GM13976 (cell line): ENCODE data around the gene GTSE1.

Experiments used
- DNase-seq: peaks from one replicate; pipeline ENCODE4 v3.0.0; 2012; ENCODE audit warnings: low spot score
- in situ Hi-C: fragments of 300-500 bp; cut with MboI; formaldehyde crosslinking; loops from one replicate; pipeline ENCODE4 v1.12.0; 2022; ENCODE audit warnings: low sequenced_read_pairs, mixed read lengths, inconsistent platforms; ENCODE audit not compliant: unreplicated experiment
- TF ChIP-seq, protein P1 (sequence below): IDR thresholded peaks from 2 replicates; pipeline ENCODE4 v1.5.1; 2012; ENCODE audit warnings: borderline replicate concordance, mild to moderate bottlenecking; ENCODE audit not compliant: insufficient read depth; ENCODE audit errors: extremely low read depth, missing control alignments, control extremely low read depth

Gene GTSE1

DNA sequence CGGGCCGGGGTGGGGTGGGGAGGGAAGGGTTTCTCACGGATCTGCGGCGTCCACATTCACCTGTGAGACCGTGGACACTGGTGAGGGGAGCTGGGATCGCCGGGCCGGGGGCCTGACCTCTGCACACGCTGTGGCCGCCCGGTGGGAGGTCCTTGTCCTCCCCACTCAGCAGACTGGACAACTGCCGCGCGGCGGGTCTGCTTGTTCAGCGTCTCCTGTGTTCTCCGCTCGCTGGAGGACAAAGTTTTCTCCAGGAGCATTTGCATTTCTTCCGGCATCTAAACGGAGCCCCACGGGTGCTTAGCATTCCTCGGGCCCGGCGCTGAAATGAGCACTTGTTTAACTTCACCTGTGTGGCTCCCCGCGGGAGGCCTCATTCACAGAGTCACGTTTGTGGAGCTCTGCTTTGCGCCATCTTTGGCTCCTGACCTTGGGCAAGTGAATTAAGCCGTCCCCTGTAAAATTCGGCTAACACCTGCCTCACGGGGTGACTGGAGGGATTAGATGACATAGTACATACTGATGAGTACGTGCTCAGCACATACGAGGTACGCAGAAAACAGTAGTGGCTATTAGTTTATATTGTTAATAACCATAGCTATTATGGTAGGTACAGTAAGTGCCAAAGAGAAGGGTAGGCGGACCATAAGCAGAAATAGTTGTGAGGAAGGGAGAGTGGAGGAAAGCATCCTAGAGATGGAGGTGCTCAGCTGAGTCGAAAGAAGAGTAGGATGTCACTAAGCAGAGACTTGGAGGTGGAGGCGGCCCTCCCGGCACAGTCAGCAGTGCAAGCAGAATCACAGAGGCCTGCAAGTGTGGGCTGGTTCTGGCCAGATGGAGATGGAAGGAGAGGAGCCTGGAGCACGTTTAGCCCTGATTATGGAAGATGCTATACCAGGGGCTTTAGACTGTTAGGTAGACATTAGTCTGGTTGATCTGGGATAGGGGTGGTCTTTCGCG is 39.7 kb downstream of the GTSE1 start:
- in situ Hi-C loops = no loop called here
- TF ChIP-seq, protein P1, sequence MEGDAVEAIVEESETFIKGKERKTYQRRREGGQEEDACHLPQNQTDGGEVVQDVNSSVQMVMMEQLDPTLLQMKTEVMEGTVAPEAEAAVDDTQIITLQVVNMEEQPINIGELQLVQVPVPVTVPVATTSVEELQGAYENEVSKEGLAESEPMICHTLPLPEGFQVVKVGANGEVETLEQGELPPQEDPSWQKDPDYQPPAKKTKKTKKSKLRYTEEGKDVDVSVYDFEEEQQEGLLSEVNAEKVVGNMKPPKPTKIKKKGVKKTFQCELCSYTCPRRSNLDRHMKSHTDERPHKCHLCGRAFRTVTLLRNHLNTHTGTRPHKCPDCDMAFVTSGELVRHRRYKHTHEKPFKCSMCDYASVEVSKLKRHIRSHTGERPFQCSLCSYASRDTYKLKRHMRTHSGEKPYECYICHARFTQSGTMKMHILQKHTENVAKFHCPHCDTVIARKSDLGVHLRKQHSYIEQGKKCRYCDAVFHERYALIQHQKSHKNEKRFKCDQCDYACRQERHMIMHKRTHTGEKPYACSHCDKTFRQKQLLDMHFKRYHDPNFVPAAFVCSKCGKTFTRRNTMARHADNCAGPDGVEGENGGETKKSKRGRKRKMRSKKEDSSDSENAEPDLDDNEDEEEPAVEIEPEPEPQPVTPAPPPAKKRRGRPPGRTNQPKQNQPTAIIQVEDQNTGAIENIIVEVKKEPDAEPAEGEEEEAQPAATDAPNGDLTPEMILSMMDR = no peak
- no peak for DNase-seq

DNA sequence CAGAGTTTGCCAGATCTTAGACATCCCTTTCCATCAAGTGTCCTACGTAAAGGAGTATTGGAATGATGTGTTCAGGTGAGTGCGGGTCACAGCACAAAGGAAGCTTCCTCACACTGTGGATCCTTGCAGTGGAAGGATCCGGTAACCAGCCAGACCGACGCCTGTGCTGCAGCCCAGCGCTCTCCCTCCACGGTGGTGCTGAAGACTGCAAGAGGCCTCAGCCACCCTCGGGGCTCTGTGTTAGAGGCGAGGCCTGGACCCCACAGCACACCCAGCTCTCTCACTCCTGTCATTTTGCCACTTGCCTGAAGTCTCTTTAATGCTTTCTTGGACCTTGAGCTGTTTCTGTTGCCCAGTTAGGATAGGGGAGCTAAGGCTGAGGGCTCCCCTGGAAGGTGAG is 41.2 kb downstream of the GTSE1 start:
- TF ChIP-seq, protein P1 = no peak
- in situ Hi-C loops = no loop called here
- no peak for DNase-seq

DNA sequence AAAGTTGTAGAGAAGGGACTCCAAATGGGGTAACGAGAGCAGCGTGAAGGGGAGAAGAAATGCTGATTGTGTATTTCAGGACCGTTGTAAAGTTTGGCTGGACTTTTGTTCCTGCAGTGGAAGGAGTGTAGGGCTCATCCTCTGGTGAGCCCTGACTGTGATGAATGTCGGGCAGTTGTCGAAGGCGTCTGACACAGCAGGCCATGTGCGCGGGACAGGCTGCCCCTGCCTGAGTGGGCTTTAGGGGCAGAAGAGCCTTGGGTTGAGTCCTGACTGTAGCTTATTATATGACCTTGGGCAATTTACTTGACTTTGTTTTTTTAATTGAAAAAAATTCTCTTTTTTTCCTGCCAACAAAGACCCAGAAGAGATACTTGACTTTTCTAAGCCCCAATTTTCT is 42.0 kb downstream of the GTSE1 start:
- in situ Hi-C loops = no loop called here
- no peak for DNase-seq
- TF ChIP-seq, protein P1 = no peak

DNA sequence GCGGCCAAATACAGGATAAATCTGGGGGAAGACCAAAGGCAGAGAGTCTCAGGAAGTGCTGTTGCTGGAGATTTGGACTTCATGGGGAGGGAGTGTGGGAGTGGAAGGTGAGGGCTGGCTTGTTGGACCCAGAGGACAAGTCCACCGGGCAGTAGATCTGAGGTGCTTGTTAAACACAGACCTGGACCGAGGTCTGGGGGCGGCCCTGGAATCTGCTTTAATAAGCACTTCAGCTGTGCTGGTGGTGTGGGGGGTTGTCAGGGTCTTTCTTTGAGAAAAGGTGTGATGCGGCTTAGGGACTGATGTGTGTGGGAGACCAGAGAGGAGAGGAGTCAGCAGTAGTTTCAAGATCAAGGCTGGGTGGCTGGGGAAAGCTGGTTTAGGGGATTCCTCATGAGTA is 43.3 kb downstream of the GTSE1 start:
- in situ Hi-C loops = no loop called here
- DNase-seq = no peak
- TF ChIP-seq, protein P1 = no peak

DNA sequence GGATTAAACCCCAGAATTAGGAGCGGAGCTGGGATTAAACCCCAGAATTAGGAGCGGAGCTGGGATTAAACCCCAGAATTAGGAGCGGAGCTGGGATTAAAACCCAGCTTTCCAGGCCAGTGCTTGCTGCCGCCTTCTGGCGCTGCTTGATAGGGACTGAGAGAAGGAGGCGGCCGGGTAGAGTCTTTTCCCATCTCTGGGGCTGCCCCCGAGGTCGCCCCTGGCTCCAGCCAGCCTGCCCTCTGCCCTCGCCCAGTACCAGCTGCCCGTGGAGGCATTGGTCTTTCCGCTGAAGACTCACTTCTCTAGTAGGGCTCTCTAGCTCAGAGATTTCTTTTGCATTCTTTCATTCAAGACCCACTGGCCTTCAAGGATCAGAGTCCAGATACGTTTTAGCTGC is 44.0 kb downstream of the GTSE1 start:
- in situ Hi-C loops = no loop called here
- DNase-seq = no peak
- TF ChIP-seq, protein P1 = no peak

DNA sequence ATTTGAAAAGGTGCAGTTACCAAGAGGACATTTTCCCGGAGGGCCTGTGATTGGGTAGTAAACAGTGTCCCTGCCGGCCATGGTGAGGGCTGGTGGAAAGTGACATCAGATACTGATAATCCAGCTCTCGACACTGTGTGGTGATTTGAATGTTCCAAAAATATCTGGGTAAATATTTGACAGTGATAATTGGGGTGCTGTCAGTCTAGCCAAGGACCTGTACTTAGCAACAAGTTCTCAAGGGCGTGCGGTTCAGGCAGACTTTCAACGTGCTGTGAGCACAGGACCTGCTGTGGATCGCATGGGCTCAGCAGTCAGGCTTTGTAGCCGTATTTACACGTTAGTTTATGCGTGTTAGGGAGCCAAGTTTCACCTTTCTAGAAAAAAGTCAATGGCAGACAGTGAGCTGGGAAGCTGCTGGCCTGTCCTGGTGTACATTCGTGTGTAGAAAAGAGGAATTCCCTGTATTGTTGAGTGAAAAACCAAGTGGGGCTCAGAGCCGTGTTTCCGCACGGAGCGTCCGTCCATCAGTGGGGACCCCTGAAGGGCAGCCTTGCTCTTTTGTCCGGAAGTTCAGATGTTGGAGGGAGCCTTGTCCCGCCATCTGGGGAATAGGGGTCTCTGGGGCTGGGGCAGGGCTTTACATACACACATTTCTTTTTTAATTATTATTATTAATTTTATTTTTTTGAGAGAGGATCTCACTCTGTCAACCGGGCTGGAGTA is 50.2 kb downstream of the GTSE1 start:
- in situ Hi-C loops = no loop called here

More for the DNA sequence above, 50.2 kb downstream of the GTSE1 start:
- TF ChIP-seq, protein P1 = no peak
- DNase-seq = no peak
